GM10266 (cell line): ENCODE measurements around the gene CEP44.

ENCODE experiments used
- DNase-seq: peaks from one replicate; pipeline ENCODE4 v3.0.0; 2012; ENCODE audit errors: extremely low spot score
- TF ChIP-seq, protein P1 (sequence below): IDR thresholded peaks from 2 replicates; pipeline ENCODE4 v1.5.1; 2012; ENCODE audit warnings: mild to moderate bottlenecking, low read depth; ENCODE audit not compliant: control insufficient read depth, insufficient read depth; ENCODE audit errors: missing control alignments

CEP44 gene, protein sequence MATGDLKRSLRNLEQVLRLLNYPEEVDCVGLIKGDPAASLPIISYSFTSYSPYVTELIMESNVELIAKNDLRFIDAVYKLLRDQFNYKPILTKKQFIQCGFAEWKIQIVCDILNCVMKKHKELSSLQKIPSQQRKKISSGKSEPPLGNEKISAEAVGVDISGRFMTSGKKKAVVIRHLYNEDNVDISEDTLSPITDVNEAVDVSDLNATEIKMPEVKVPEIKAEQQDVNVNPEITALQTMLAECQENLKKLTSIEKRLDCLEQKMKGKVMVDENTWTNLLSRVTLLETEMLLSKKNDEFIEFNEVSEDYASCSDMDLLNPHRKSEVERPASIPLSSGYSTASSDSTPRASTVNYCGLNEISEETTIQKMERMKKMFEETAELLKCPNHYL

DNA sequence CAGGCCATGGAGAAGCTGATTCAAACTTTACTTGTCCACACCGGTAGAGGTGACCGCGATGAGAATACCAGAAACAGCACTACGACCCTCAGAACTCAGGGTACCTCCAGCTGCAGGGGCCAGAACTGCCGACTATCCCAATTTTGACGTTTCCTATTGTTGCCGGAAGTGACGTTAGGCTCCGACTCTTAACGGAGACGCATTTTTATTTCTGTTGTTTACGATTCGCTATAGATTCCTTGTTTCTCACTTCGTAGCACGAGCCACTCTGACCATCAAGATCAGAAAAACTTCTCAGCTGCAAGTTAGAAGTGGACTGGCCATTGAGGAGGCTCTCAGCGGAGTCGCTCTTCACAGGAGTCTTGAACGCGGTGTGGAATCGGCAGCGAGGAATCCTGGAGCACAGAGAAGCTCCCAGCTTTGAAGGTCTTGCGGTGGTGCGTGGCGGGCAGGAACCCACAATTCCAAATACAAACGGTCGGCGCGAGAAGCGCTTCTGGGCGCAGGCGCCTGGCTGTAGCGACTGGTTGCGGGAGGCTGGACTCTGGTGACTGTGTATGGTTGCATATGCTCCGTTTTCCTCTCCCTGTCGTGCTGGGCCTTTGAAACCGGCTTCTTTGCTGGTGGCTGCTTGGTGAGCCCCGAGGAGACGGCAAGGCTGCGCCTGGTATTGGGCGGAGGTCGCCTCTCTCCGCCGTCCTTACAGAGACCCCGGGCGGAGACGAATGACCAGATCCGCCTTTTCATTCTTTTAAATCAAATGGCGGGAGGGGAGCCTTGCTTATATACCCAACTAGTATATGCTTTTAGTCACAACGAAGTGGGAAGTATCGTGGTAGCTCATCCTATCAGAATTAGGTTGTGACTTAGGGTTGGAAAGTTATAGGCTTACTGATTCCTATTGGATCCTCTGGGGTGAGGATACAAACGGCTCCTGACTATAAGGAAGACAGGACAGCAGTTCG lies at the start of gene CEP44, which contains the start of gene FBXO8:
Gene CEP44 (plus strand): TSS at position 405 of the 965 bp plus-strand sequence. CDS start 15,211 bp downstream, outside the sequence.
Gene FBXO8 (minus strand): TSS at position 161 of the 965 bp plus-strand sequence. CDS start 20,575 bp downstream, outside the sequence.
- DNase-seq = peak; percentile 54
- TF ChIP-seq, protein P1, sequence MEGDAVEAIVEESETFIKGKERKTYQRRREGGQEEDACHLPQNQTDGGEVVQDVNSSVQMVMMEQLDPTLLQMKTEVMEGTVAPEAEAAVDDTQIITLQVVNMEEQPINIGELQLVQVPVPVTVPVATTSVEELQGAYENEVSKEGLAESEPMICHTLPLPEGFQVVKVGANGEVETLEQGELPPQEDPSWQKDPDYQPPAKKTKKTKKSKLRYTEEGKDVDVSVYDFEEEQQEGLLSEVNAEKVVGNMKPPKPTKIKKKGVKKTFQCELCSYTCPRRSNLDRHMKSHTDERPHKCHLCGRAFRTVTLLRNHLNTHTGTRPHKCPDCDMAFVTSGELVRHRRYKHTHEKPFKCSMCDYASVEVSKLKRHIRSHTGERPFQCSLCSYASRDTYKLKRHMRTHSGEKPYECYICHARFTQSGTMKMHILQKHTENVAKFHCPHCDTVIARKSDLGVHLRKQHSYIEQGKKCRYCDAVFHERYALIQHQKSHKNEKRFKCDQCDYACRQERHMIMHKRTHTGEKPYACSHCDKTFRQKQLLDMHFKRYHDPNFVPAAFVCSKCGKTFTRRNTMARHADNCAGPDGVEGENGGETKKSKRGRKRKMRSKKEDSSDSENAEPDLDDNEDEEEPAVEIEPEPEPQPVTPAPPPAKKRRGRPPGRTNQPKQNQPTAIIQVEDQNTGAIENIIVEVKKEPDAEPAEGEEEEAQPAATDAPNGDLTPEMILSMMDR = no peak

DNA sequence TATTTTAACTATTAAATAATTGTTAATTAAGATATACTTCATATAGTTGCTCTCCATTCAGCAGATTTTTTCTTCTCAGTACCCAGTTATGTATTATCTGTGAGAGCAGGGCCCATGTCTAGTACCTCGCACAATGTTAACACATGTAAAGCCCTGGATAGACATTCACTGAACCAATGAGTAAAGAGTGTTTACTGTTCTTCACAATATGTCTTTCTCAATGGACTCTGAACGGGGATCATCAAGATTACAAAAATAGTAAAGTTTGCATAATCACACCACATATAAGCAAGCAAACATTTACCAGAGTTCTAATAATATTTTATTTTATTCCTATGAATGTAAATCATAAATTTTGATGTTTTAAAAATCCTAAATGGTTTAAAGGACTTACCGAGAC lies 47.4 kb upstream of the CEP44 start:
- no peak for DNase-seq
- TF ChIP-seq, protein P1 = no peak

DNA sequence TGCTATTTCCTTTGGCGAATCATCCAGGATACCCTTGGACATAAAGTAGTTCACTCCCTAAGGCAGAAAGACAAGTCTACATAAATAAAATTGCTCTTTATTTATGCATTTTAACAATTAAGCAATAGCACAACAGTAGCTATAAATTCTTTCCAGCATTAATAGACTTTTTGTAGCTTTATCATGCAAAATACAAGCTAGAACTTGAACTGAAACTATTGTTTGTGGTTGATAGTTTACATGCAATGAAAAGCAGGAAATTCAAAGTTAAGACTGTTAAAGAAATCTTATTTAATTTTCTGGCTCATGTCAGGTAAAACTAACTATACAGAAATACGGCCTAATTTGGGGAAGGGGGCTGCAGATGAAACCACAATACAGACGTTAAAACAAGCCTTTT lies 42.5 kb upstream of the CEP44 start:
- no peak for DNase-seq
- TF ChIP-seq, protein P1 = no peak

DNA sequence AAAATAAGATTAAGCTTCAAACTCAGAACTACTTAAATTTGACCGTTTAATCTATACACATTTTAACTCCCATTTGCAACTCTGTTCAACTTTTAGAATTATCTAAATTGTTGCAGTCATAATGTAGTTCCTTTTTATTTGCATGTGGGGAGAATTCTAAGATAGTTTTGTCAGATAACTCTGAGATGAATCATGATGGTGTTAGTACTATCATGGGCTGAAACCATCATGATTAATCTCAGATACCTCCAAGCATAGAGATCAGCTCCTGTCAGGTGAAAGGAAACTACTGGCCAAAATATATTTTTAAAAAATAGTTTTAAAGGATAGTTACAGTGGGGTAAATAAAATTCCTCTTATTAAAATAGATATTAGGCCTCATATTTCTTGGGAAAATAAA lies 39.3 kb upstream of the CEP44 start:
- no peak for DNase-seq
- TF ChIP-seq, protein P1 = no peak

DNA sequence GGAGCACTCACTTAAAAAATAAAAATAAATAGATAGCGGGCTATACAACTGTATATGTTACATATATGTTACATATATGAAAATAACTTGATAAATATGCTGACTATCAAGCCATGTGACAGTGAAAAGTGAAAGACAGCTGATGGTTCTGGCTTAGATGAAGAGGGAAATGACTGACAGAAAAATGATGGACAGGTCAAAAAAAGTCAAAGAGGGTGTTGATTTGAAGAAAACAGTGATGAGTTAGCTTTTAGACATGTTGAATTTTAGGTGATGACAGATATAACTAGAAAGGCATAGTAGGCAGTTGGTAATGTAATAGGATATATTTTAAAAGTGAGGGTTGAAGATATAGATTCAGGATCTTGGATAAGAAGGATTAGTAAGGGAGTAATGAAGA lies 38.0 kb upstream of the CEP44 start:
- TF ChIP-seq, protein P1 = no peak
- no peak for DNase-seq

DNA sequence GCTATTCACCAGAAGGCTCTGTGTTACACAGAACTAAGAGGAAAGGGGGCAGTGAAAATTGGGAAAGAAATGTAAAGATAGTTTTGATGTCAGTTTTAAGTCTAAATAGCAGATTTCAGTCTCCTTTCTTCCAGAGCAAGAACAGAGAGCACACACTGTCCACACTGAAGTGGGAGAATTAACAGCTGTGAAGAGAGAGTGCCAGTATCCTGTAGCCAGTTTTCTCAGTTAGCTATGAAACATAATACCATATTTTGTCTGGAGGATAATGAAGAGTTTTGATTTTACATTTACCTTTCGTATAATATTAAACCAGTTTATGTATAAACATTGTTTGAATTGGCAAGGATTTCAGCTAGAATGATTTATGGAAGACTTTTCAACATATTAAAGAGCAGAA lies 35.3 kb upstream of the CEP44 start:
- DNase-seq = no peak
- TF ChIP-seq, protein P1 = no peak
